ENCODE results near the gene GAPDH. TPM values are rescaled to one million over a fixed set of nuclear protein-coding genes. Genes with fewer than 3 reads are reported as not detected.

GAPDH gene
- polyA plus RNA-seq, 3 donors: 2,879 to 3,427 (median 3,223) TPM

DNA sequence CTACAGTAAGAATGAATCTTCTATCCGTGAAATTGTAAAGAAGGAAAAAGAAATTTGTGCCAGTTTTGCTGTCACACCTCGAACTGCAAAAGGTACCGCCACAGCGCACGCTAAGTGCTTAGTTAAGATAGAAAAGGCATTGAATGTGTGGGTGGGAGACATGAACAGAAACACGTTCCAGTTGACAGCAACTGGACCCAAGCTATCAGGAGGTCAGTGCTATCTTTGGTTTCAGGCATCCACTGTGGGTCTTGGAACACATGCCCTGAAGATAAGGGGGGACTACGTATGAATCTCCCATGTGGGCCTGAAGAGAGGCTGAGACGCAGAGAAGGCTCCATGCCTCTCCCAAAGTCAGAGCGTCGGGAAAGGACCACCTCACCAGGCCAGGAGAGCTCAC lies 11.7 kb downstream of the GAPDH start:
- Mint-ChIP-seq H3K4me1 (peaks cover 61% of the 10 kb centered on the region), H3K36me3 (peaks cover 65 to 81% of the 10 kb centered on the region in 2 donors), H3K27me3 (ENCODE audit: low read depth in 3 of 3) (peaks cover 0 to 1% (median 0%) of the 10 kb centered on the region in 3 donors), H3K4me3 (no peak overlapping the region), H3K27ac (peak overlapping the region in 3 of 7 donors; percentile 23 to 35 (median 23)), H3K9me3 (no peaks in the 10 kb centered on the region)
- Histone ChIP-seq H3K27ac (ENCODE audit: low read depth in 1 of 2, low read length in 2 of 2) (no peak overlapping the region), H3K36me3 (replicated peaks in 1 of 2; ENCODE audit: control insufficient read depth in 1 of 2, insufficient read depth in 2 of 2, low read length in 2 of 2) (peaks cover 58 to 67% of the 10 kb centered on the region in 2 donors), H3K9ac (ENCODE audit: insufficient read depth, low read length, poor library complexity, severe bottlenecking) (no peak overlapping the region), H3K79me2 (ENCODE audit: insufficient read depth, low read length) (peaks cover 60% of the 10 kb centered on the region), H3K4me3 (replicated peaks in 1 of 3; ENCODE audit: low read depth in 2 of 3, low read length in 3 of 3) (no peak overlapping the region), H3K9me3 (replicated peaks in 1 of 2; ENCODE audit: control insufficient read depth in 1 of 2, insufficient read depth in 1 of 2, low read length in 2 of 2) (no peaks in the 10 kb centered on the region), H2AFZ (ENCODE audit: insufficient read depth, low read depth, low read length, poor library complexity, severe bottlenecking) (no peak overlapping the region), H3K27me3 (ENCODE audit: control insufficient read depth in 2 of 2, insufficient read depth in 2 of 2, low read length in 2 of 2) (no peaks in the 10 kb centered on the region), H3K4me2 (replicated peaks; ENCODE audit: extremely low read depth, low read length, poor library complexity, severe bottlenecking) (no peak overlapping the region), H3K4me1 (ENCODE audit: control insufficient read depth in 1 of 2, insufficient read depth in 2 of 2, low read length in 2 of 2) (peaks cover 51 to 58% of the 10 kb centered on the region in 2 donors), H4K20me1 (ENCODE audit: insufficient read depth, low read length) (peaks cover 68% of the 10 kb centered on the region)
- no peak for DNase-seq
- TF ChIP-seq, protein P1, sequence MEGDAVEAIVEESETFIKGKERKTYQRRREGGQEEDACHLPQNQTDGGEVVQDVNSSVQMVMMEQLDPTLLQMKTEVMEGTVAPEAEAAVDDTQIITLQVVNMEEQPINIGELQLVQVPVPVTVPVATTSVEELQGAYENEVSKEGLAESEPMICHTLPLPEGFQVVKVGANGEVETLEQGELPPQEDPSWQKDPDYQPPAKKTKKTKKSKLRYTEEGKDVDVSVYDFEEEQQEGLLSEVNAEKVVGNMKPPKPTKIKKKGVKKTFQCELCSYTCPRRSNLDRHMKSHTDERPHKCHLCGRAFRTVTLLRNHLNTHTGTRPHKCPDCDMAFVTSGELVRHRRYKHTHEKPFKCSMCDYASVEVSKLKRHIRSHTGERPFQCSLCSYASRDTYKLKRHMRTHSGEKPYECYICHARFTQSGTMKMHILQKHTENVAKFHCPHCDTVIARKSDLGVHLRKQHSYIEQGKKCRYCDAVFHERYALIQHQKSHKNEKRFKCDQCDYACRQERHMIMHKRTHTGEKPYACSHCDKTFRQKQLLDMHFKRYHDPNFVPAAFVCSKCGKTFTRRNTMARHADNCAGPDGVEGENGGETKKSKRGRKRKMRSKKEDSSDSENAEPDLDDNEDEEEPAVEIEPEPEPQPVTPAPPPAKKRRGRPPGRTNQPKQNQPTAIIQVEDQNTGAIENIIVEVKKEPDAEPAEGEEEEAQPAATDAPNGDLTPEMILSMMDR (IDR thresholded peaks at IDR 0.05): no peak
- intact Hi-C loops (cut with micrococcal nuclease): no loop called here
- WGBS (ENCODE audit: insufficient coverage): 97% methylated on average over 6 of the region's 10 CpGs

DNA sequence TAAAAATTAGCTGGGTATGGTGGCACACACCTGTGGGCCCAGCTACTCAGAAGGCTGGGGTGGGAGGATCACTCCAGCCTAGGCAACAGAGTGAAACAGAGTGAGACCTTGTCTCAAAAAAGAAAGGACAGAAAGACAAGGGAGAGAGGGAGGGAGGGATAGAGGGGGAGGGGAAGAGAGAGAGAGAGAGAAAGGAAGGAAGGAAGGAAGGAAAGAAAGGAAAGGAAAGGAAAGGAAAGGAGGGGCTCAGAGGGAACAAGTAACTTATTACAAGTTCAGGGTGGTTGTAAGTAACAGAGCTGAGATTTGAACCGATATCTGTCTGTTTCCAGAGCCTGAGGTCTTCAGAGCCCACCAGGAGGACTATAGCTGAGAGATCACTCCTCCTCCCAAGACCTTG lies 13.2 kb downstream of the GAPDH start:
- WGBS (ENCODE audit: insufficient coverage): no CpG with 5 or more reads among the region's 1 CpG
- no peak for DNase-seq
- Histone ChIP-seq H3K79me2 (ENCODE audit: insufficient read depth, low read length) (peaks cover 75% of the 10 kb centered on the region), H4K20me1 (ENCODE audit: insufficient read depth, low read length) (peaks cover 61% of the 10 kb centered on the region), H3K36me3 (replicated peaks in 1 of 2; ENCODE audit: control insufficient read depth in 1 of 2, insufficient read depth in 2 of 2, low read length in 2 of 2) (peaks cover 45 to 56% of the 10 kb centered on the region in 2 donors), H3K27me3 (ENCODE audit: control insufficient read depth in 2 of 2, insufficient read depth in 2 of 2, low read length in 2 of 2) (no peaks in the 10 kb centered on the region), H3K4me3 (replicated peaks in 1 of 3; ENCODE audit: low read depth in 2 of 3, low read length in 3 of 3) (peak overlapping the region in 1 of 3 experiments; percentile 97), H3K9me3 (replicated peaks in 1 of 2; ENCODE audit: control insufficient read depth in 1 of 2, insufficient read depth in 1 of 2, low read length in 2 of 2) (no peaks in the 10 kb centered on the region), H3K9ac (ENCODE audit: insufficient read depth, low read length, poor library complexity, severe bottlenecking) (no peak overlapping the region), H2AFZ (ENCODE audit: insufficient read depth, low read depth, low read length, poor library complexity, severe bottlenecking) (no peak overlapping the region), H3K4me2 (replicated peaks; ENCODE audit: extremely low read depth, low read length, poor library complexity, severe bottlenecking) (peak overlapping the region; percentile 99), H3K27ac (ENCODE audit: low read depth in 1 of 2, low read length in 2 of 2) (peak overlapping the region; percentile 86 to 91), H3K4me1 (ENCODE audit: control insufficient read depth in 1 of 2, insufficient read depth in 2 of 2, low read length in 2 of 2) (peaks cover 57 to 58% of the 10 kb centered on the region in 2 donors)
- intact Hi-C loops (cut with micrococcal nuclease): no loop called here
- Mint-ChIP-seq H3K9me3 (peaks cover 0 to 2% (median 0%) of the 10 kb centered on the region in 7 donors), H3K27ac (peak overlapping the region; percentile 82 to 98 (median 94)), H3K4me3 (peak overlapping the region in 1 of 2 donors; percentile 2), H3K27me3 (ENCODE audit: low read depth in 3 of 3) (peaks cover 0 to 1% (median 0%) of the 10 kb centered on the region in 3 donors), H3K4me1 (peaks cover 61% of the 10 kb centered on the region), H3K36me3 (peaks cover 51 to 79% of the 10 kb centered on the region in 2 donors)
- TF ChIP-seq, protein P1 (IDR thresholded peaks at IDR 0.05): no peak

Measured in CD14-positive monocyte (primary cell).